Measurements from ENCODE around the gene INS. TPM values are rescaled to one million over a fixed set of nuclear protein-coding genes. Genes with fewer than 3 reads are reported as not detected.

INS gene
- total and polyA plus RNA-seq, 2 of the 13 experiments (the other 11 are each of a cell fraction or from before 2014, with no cell fraction given) = not detected

- TF ChIP-seq TRIM24 (CRISPR knock-in tag; IDR thresholded peaks at IDR 0.05) = no peak
- no peak for TF ChIP-seq ZNF543 (CRISPR knock-in tag; IDR thresholded peaks at IDR 0.05)
- TF ChIP-seq PLRG1 (conservative IDR thresholded peaks at IDR 0.05) = no peak
- no peak for TF ChIP-seq ZNF891 (CRISPR knock-in tag; IDR thresholded peaks at IDR 0.05)
- TF ChIP-seq BORCS8-MEF2B (CRISPR knock-in tag; IDR thresholded peaks at IDR 0.05) = no peak
- TF ChIP-seq GTF2F1 (IDR thresholded peaks at IDR 0.05; ENCODE audit: low read length) = no peak
- TF ChIP-seq MAFF (IDR thresholded peaks at IDR 0.05; ENCODE audit: low read depth, low read length) = no peak
- no peak for TF ChIP-seq ZNF20 (CRISPR knock-in tag; IDR thresholded peaks at IDR 0.05)
- no peak for TF ChIP-seq ZNF343 (CRISPR knock-in tag; IDR thresholded peaks at IDR 0.05)
- TF ChIP-seq STAT5B (CRISPR knock-in tag; IDR thresholded peaks at IDR 0.05) = no peak
- TF ChIP-seq ZBTB25 (CRISPR knock-in tag; IDR thresholded peaks at IDR 0.05) = no peak
- TF ChIP-seq KDM5B (CRISPR knock-in tag; IDR thresholded peaks at IDR 0.05; ENCODE audit: borderline replicate concordance) = no peak
- TF ChIP-seq NKX3-1 (CRISPR knock-in tag; IDR thresholded peaks at IDR 0.05) = no peak
- no peak for TF ChIP-seq ZNF263 (CRISPR knock-in tag; IDR thresholded peaks at IDR 0.05)
- no peak; the same call in 1 of the 2 replicates for TF ChIP-seq ZNF557 (CRISPR knock-in tag; IDR thresholded peaks at IDR 0.05)
- no peak for TF ChIP-seq ARNT (IDR thresholded peaks at IDR 0.05)
- TF ChIP-seq ZBTB37 (CRISPR knock-in tag; IDR thresholded peaks at IDR 0.05) = no peak
- TF ChIP-seq TGIF2 (CRISPR knock-in tag; IDR thresholded peaks at IDR 0.05) = 0 out of 2 replicates have a peak, but pooled peaks have one; percentile 37
- no peak for TF ChIP-seq HCFC1 (IDR thresholded peaks at IDR 0.05; ENCODE audit: low read depth, low read length)
- no peak for TF ChIP-seq ZNF276 (CRISPR knock-in tag; IDR thresholded peaks at IDR 0.05; ENCODE audit: low read depth)
- no peak for TF ChIP-seq ETV6 (CRISPR knock-in tag; conservative IDR thresholded peaks at IDR 0.05)
- no peak for TF ChIP-seq HNF4G (IDR thresholded peaks at IDR 0.05; ENCODE audit: borderline replicate concordance, low read depth, low read length)
- TF ChIP-seq HNF4G (CRISPR knock-in tag; IDR thresholded peaks at IDR 0.05; ENCODE audit: borderline replicate concordance, low read depth) = no peak
- TF ChIP-seq ZNF292 (CRISPR knock-in tag; IDR thresholded peaks at IDR 0.05; ENCODE audit: borderline replicate concordance, low read depth) = no peak
- TF ChIP-seq ZNF546 (CRISPR knock-in tag; conservative IDR thresholded peaks at IDR 0.05) = no peak; the same call in 1 of the 2 replicates
- peak; percentile 54; the same call in 1 of the 2 replicates for TF ChIP-seq IRF2 (CRISPR knock-in tag; IDR thresholded peaks at IDR 0.05)
- TF ChIP-seq ZSCAN30 (CRISPR knock-in tag; IDR thresholded peaks at IDR 0.05) = no peak
- no peak for TF ChIP-seq HMG20B (CRISPR knock-in tag; conservative IDR thresholded peaks at IDR 0.05)
These were observed 30.1 kb downstream of the INS start (continued) for GRCh38 chr11:2130881-2131352.

Measured in HepG2 (cell line).